IMR-90 (cell line): Measurements from ENCODE around the gene WDR37. TPM values are rescaled to one million over a fixed set of nuclear protein-coding genes. Genes with fewer than 3 reads are reported as not detected.

ENCODE experiments used
- ATAC-seq: fragments of 200-7000 bp; cut with Tn5 transposase; 2 replicates; pipeline ENCODE4 v1.9.1; 2020; ENCODE audit warnings: low read depth, mild to moderate bottlenecking, moderate library complexity
- BruUV-seq: library from RNA; stranded (reverse); fragments of 400-500 nt; replicated peaks from 2 replicates; lab custom pipeline; 2021; lab: Mats Ljungman, UMichigan
- CTCF ChIA-PET: fragments of 300-600 bp; formaldehyde crosslinking; extraction: SDS; loops from one replicate; lab custom pipeline; 2021; ENCODE audit warnings: antibody characterized with exemption; lab: Yijun Ruan, JAX
- POLR2A ChIA-PET: fragments of 300-600 bp; sonication (Branson Sonifier 250); formaldehyde crosslinking; loops from one replicate; lab custom pipeline; 2022; ENCODE audit warnings: antibody characterized with exemption; ENCODE audit not compliant: unreplicated experiment; lab: Charles Lee
- DNase-seq: peaks from one replicate; pipeline ENCODE4 v3.0.0; 2013
- H2AFZ ChIP-seq: replicated peaks from 2 replicates; pipeline ENCODE3; 2013; ENCODE audit warnings: low read length, mild to moderate bottlenecking; ENCODE audit not compliant: poor library complexity
- H2AK5ac ChIP-seq: 2 replicates; pipeline ENCODE4 v1.6.1; 2013; ENCODE audit warnings: low read depth, low read length, inconsistent platforms
- H2AK9ac ChIP-seq: replicated peaks from 2 replicates; pipeline ENCODE3; 2013; ENCODE audit warnings: mild to moderate bottlenecking, low read depth, low read length, moderate library complexity; ENCODE audit not compliant: poor library complexity
- H2BK120ac ChIP-seq: 2 replicates; pipeline ENCODE4 v1.6.1; 2013; ENCODE audit warnings: low read depth, low read length, inconsistent platforms
- H2BK15ac ChIP-seq: 3 replicates; pipeline ENCODE4 v1.6.1; 2013; ENCODE audit warnings: low read depth, low read length, inconsistent platforms
- H2BK20ac ChIP-seq: 2 replicates; pipeline ENCODE4 v1.6.1; 2013; ENCODE audit warnings: low read depth, mild to moderate bottlenecking, inconsistent platforms, low read length, moderate library complexity
- H2BK5ac ChIP-seq: 2 replicates; pipeline ENCODE4 v1.6.1; 2013; ENCODE audit warnings: mild to moderate bottlenecking, low read depth, low read length, inconsistent platforms; ENCODE audit not compliant: poor library complexity, severe bottlenecking
- H3K14ac ChIP-seq: replicated peaks from 2 replicates; pipeline ENCODE4 v1.6.1; 2013; ENCODE audit warnings: low read depth, low read length, inconsistent platforms
- H3K18ac ChIP-seq: 2 replicates; pipeline ENCODE4 v1.6.1; 2013; ENCODE audit warnings: low read depth, low read length, control low read depth
- H3K23ac ChIP-seq: 2 replicates; pipeline ENCODE4 v1.6.1; 2013; ENCODE audit warnings: low read depth, low read length, inconsistent platforms
- H3K27ac ChIP-seq: 2 replicates; pipeline ENCODE4 v1.5.1; 2013; ENCODE audit warnings: mild to moderate bottlenecking, control low read depth, low read length; ENCODE audit not compliant: insufficient read depth
- H3K27me3 ChIP-seq: 2 replicates; pipeline ENCODE4 v1.6.1; 2013; ENCODE audit warnings: low read length; ENCODE audit not compliant: control insufficient read depth, insufficient read depth
- H3K36me3 ChIP-seq: 2 replicates; pipeline ENCODE4 v1.6.1; 2013; ENCODE audit warnings: low read length, mixed read lengths; ENCODE audit not compliant: control insufficient read depth, insufficient read depth
- H3K4ac ChIP-seq: 2 replicates; pipeline ENCODE4 v1.6.1; 2013; ENCODE audit warnings: low read depth, low read length, inconsistent platforms
- H3K4me1 ChIP-seq: 2 replicates; pipeline ENCODE4 v1.6.1; 2013; ENCODE audit warnings: low read length, mixed read lengths; ENCODE audit not compliant: control insufficient read depth, insufficient read depth
- H3K4me2 ChIP-seq: 2 replicates; pipeline ENCODE4 v1.6.1; 2013; ENCODE audit warnings: low read depth, mild to moderate bottlenecking, control low read depth, low read length, moderate library complexity
- H3K4me3 ChIP-seq: 2 replicates; pipeline ENCODE4 v1.5.1; 2013; ENCODE audit warnings: low read depth, mild to moderate bottlenecking, control low read depth, low read length, moderate library complexity; ENCODE audit not compliant: insufficient read depth
- H3K56ac ChIP-seq: 2 replicates; pipeline ENCODE4 v1.6.1; 2013; ENCODE audit warnings: low read length, inconsistent platforms; ENCODE audit not compliant: insufficient read depth; ENCODE audit errors: extremely low read depth
- H3K79me1 ChIP-seq, 2 experiments: 2 replicates each; pipeline ENCODE4 v1.6.1; 2013; ENCODE audit warnings: low read length in 2 of 2, inconsistent platforms in 1 of 2, low read depth in 1 of 2
- H3K9ac ChIP-seq: 2 replicates; pipeline ENCODE4 v1.6.1; 2013; ENCODE audit warnings: low read depth, low read length, control low read depth
- H3K9me1 ChIP-seq: 2 replicates; pipeline ENCODE4 v1.6.1; 2013; ENCODE audit warnings: low read length, inconsistent platforms; ENCODE audit not compliant: insufficient read depth
- H3K9me3 ChIP-seq: 2 replicates; pipeline ENCODE4 v1.6.1; 2013; ENCODE audit warnings: low read length; ENCODE audit not compliant: control insufficient read depth, insufficient read depth
- H4K20me1 ChIP-seq: 2 replicates; pipeline ENCODE4 v1.6.1; 2013; ENCODE audit warnings: low read length, inconsistent platforms; ENCODE audit not compliant: insufficient read depth
- H4K5ac ChIP-seq: 2 replicates; pipeline ENCODE4 v1.6.1; 2013; ENCODE audit warnings: mild to moderate bottlenecking, low read depth, low read length, control low read depth
- H4K8ac ChIP-seq, 2 experiments: 2 replicates each; pipeline ENCODE4 v1.6.1; 2013; ENCODE audit warnings: low read depth in 2 of 2, low read length in 2 of 2, control low read depth in 1 of 2, inconsistent platforms in 1 of 2
- H4K91ac ChIP-seq: 2 replicates; pipeline ENCODE4 v1.6.1; 2013; ENCODE audit warnings: low read depth, low read length, inconsistent platforms; ENCODE audit not compliant: insufficient read depth
- BHLHE40 ChIP-seq: fragments of 150-350 bp; IDR thresholded peaks from 2 replicates; pipeline ENCODE4 v1.6.1; 2016; ENCODE audit warnings: mild to moderate bottlenecking, low read depth, low read length
- CEBPB ChIP-seq: IDR thresholded peaks from 2 replicates; pipeline ENCODE4 v1.6.1; 2012; ENCODE audit warnings: low read depth, low read length, improper control_type of control experiment
- CHD1 ChIP-seq: IDR thresholded peaks from 2 replicates; pipeline ENCODE4 v1.6.1; 2012; ENCODE audit warnings: low read depth, low read length, improper control_type of control experiment
- MXI1 ChIP-seq: IDR thresholded peaks from 2 replicates; pipeline ENCODE4 v1.6.1; 2012; ENCODE audit warnings: low read depth, mild to moderate bottlenecking, low read length, moderate library complexity, borderline replicate concordance
- POLR2A ChIP-seq: IDR thresholded peaks from 2 replicates; pipeline ENCODE4 v1.6.1; 2012; ENCODE audit warnings: mild to moderate bottlenecking, low read depth, low read length
- RCOR1 ChIP-seq: IDR thresholded peaks from 2 replicates; pipeline ENCODE4 v1.6.1; 2012; ENCODE audit warnings: mild to moderate bottlenecking, low read length, improper control_type of control experiment; ENCODE audit not compliant: insufficient replicate concordance
- SMC3 ChIP-seq: fragments of 150-350 bp; IDR thresholded peaks from 2 replicates; pipeline ENCODE4 v1.6.1; 2016; ENCODE audit warnings: low read depth, mild to moderate bottlenecking, antibody characterized with exemption, low read length, moderate library complexity
- WGBS, 2 experiments: methylation state at CpG; one replicate each; pipeline versions ENCODE4 v1.1.5 to v1.1.7; 2013; ENCODE audit warnings: missing lambda C conversion rate in 2 of 2; ENCODE audit not compliant: insufficient read length in 1 of 2; ENCODE audit errors: extremely low coverage in 2 of 2; 5-methylcytosine and 5-hydroxymethylcytosine counted together
- dilution Hi-C: fragments of 300-500 bp; cut with HindIII; formaldehyde crosslinking; loops from one replicate; pipeline ENCODE4 v1.14.3; 2018; ENCODE audit warnings: low sequenced_read_pairs; ENCODE audit not compliant: unreplicated experiment
- in situ Hi-C: fragments of 300-500 bp; cut with MboI; formaldehyde crosslinking; loops from 3 replicates; pipeline ENCODE4 v1.14.3; 2019; ENCODE audit warnings: low sequenced_read_pairs, inconsistent platforms, mixed read lengths
- intact Hi-C: fragments of 100-400 bp; cut with micrococcal nuclease; formaldehyde crosslinking; loops from 2 replicates; pipeline ENCODE4 v1.10.0; 2022
- polyA plus RNA-seq, 3 experiments: library from polyadenylated mRNA; depleted of rRNA; stranded (reverse); fragments of >200 nt; gene quantifications; 2 replicates each; pipeline ENCODE4 v1.2.3, GENCODE V29; 2012; ENCODE audit warnings: low replicate concordance in 1 of 3
- total RNA-seq: library from RNA; depleted of rRNA; stranded (reverse); fragments of >200 nt; gene quantifications from 2 replicates; pipeline ENCODE4 v1.2.3, GENCODE V29; 2012
- TF ChIP-seq, protein P1 (sequence below): fragments of 150-350 bp; IDR thresholded peaks from 2 replicates; pipeline ENCODE4 v1.6.1; 2016; ENCODE audit warnings: low read depth, mild to moderate bottlenecking, low read length, moderate library complexity, borderline replicate concordance
- TF ChIP-seq, protein P2 (sequence below): fragments of 150-350 bp; IDR thresholded peaks from 2 replicates; pipeline ENCODE4 v1.6.1; 2017; ENCODE audit warnings: mild to moderate bottlenecking, antibody characterized with exemption, low read length, low read depth

WDR37 gene
- total and polyA plus RNA-seq, 2 of the 4 experiments (the other 2 are of a cell fraction), result 12.7 to 14.5 TPM

- Histone ChIP-seq H3K23ac (peak overlapping the region; percentile 99), H3K4me1 (peaks cover 5% of the 10 kb centered on the region), H3K14ac (peak overlapping the region; percentile 88; the same call in 1 of the 2 replicates), H4K8ac (peak overlapping the region in 1 of 2 experiments; percentile 20; a peak in 1 of 4 replicates), H3K9me3 (no peaks in the 10 kb centered on the region), H4K5ac (no peak overlapping the region), H3K4ac (peak overlapping the region; percentile 80), H3K79me1 (peaks cover 28 to 77% of the 10 kb centered on the region in 2 experiments), H2AK9ac (peak overlapping the region; percentile 97), H3K9me1 (peaks cover 10% of the 10 kb centered on the region; the same call in 1 of the 2 replicates), H4K91ac (no peak overlapping the region), H3K27me3 (no peaks in the 10 kb centered on the region), H2BK120ac (0 out of 2 replicates have a peak overlapping the region, but pooled peaks have one; percentile 6), H4K20me1 (peaks cover 34% of the 10 kb centered on the region), H2AFZ (peak overlapping the region; percentile 99), H3K56ac (0 out of 2 replicates have a peak overlapping the region, but pooled peaks have one; percentile 36), H3K4me2 (peak overlapping the region; percentile 95), H2BK20ac (no peak overlapping the region), H2BK5ac (peak overlapping the region; percentile 27), H3K27ac (peak overlapping the region; percentile 22), H3K4me3 (peak overlapping the region; percentile 50), H2AK5ac (peak overlapping the region; percentile 42; the same call in 1 of the 2 replicates), H3K9ac (peak overlapping the region; percentile 64), H3K18ac (no peak overlapping the region), H2BK15ac (no peak overlapping the region), H3K36me3 (peaks cover 4% of the 10 kb centered on the region)
- WGBS, 2 experiments, result 1% methylated on average over 24 of the region's 37 CpGs; no CpG with 5 or more reads in 1 of the 2 experiments
- dilution Hi-C loops, result no loop called here
- peak; percentile 16 for ATAC-seq
- peak; percentile 57 for DNase-seq
- POLR2A ChIA-PET, result interaction anchor here (0.5 kb wide), 1 partner anchor 115 kb away, joined by 3 read pairs; no protein-coding TSS in a partner anchor
- BruUV-seq, result TSS peak; percentile 23
- intact Hi-C loops, result no loop called here
- in situ Hi-C loops, result no loop called here
- TF ChIP-seq POLR2A (no peak), MXI1 (peak; percentile 49; the same call in 1 of the 2 replicates), RCOR1 (no peak), CEBPB (no peak), SMC3 (no peak), BHLHE40 (peak; percentile 67), CHD1 (no peak; the same call in 1 of the 2 replicates)
- TF ChIP-seq, protein P1, sequence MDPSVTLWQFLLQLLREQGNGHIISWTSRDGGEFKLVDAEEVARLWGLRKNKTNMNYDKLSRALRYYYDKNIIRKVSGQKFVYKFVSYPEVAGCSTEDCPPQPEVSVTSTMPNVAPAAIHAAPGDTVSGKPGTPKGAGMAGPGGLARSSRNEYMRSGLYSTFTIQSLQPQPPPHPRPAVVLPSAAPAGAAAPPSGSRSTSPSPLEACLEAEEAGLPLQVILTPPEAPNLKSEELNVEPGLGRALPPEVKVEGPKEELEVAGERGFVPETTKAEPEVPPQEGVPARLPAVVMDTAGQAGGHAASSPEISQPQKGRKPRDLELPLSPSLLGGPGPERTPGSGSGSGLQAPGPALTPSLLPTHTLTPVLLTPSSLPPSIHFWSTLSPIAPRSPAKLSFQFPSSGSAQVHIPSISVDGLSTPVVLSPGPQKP, result no peak
- TF ChIP-seq, protein P2, sequence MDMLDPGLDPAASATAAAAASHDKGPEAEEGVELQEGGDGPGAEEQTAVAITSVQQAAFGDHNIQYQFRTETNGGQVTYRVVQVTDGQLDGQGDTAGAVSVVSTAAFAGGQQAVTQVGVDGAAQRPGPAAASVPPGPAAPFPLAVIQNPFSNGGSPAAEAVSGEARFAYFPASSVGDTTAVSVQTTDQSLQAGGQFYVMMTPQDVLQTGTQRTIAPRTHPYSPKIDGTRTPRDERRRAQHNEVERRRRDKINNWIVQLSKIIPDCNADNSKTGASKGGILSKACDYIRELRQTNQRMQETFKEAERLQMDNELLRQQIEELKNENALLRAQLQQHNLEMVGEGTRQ, result 0 out of 2 replicates have a peak, but pooled peaks have one; percentile 22
- CTCF ChIA-PET, result no interaction called here
Measured at GRCh38 chr10:1048349-1048731, 7.8 kb upstream of the WDR37 start.
